ENCODE results near the gene CCDC43.

DNA sequence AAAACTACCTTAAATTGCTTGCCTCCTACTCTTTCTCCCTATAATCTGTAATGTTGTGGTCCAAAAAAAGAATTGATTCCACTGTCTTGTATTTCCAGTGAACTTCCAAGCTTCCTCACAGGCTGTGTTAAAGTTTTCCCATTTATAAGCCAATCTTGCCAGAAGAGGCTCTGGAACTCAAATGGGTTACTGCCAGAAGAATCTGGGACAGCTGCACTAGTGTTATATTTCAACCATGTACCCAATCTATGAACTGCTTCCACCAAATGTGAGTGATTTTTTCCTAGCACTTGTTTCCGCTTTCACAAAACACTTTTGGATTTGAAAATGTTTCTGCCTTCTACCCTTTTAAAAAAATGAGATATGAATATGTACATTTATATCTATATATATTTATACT, 1.8 kb downstream of the CCDC43 start:
- TF ChIP-seq, protein P1, sequence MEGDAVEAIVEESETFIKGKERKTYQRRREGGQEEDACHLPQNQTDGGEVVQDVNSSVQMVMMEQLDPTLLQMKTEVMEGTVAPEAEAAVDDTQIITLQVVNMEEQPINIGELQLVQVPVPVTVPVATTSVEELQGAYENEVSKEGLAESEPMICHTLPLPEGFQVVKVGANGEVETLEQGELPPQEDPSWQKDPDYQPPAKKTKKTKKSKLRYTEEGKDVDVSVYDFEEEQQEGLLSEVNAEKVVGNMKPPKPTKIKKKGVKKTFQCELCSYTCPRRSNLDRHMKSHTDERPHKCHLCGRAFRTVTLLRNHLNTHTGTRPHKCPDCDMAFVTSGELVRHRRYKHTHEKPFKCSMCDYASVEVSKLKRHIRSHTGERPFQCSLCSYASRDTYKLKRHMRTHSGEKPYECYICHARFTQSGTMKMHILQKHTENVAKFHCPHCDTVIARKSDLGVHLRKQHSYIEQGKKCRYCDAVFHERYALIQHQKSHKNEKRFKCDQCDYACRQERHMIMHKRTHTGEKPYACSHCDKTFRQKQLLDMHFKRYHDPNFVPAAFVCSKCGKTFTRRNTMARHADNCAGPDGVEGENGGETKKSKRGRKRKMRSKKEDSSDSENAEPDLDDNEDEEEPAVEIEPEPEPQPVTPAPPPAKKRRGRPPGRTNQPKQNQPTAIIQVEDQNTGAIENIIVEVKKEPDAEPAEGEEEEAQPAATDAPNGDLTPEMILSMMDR (IDR thresholded peaks at IDR 0.05) = no peak
- TF ChIP-seq POLR2AphosphoS5 (IDR thresholded peaks at IDR 0.05) (no peak), POLR2A (IDR thresholded peaks at IDR 0.05) (no peak), EP300 (IDR thresholded peaks at IDR 0.05) (no peak)

Measured in suprapubic skin (tissue), 4 donors.